ENCODE results near the gene ASCL4. TPM values are rescaled to one million over a fixed set of nuclear protein-coding genes. Genes with fewer than 3 reads are reported as not detected.

The ASCL4 gene
- total and polyA plus RNA-seq, 4 donors = under 0.01 TPM; not detected in 3

- no peaks in the 10 kb centered on the region for H3K36me3 ChIP-seq (ENCODE audit: control insufficient read depth in 4 of 4, insufficient read depth in 3 of 4, low read depth in 1 of 4, low read length in 3 of 4)
- no peak overlapping the region for H3K9ac ChIP-seq (ENCODE audit: low read depth in 1 of 2, low read length in 2 of 2)
- no peak overlapping the region for H3K4me3 ChIP-seq (ENCODE audit: low read depth in 1 of 3, low read length in 3 of 3)
- 36% methylated on average over 8 of the region's 8 CpGs for WGBS
- DNase-seq (ENCODE audit: low spot score) = no peak
- H3K27ac ChIP-seq (ENCODE audit: low read depth in 1 of 2, low read length in 2 of 2) = no peak overlapping the region
- H3K4me1 ChIP-seq (ENCODE audit: control insufficient read depth in 4 of 4, insufficient read depth in 4 of 4, low read length in 3 of 4) = no peaks in the 10 kb centered on the region
- no peaks in the 10 kb centered on the region for H3K27me3 ChIP-seq (ENCODE audit: control insufficient read depth in 4 of 4, insufficient read depth in 4 of 4, low read length in 3 of 4)
- H3K9me3 ChIP-seq (ENCODE audit: control insufficient read depth in 4 of 4, low read length in 3 of 4) = peaks cover 5 to 32% (median 13%) of the 10 kb centered on the region in 4 donors
- TF ChIP-seq HNF4G (IDR thresholded peaks at IDR 0.05) (no peak), TAF1 (conservative IDR thresholded peaks at IDR 0.05) (no peak), HNF4A (conservative IDR thresholded peaks at IDR 0.05) (no peak)
- TF ChIP-seq, protein P1, sequence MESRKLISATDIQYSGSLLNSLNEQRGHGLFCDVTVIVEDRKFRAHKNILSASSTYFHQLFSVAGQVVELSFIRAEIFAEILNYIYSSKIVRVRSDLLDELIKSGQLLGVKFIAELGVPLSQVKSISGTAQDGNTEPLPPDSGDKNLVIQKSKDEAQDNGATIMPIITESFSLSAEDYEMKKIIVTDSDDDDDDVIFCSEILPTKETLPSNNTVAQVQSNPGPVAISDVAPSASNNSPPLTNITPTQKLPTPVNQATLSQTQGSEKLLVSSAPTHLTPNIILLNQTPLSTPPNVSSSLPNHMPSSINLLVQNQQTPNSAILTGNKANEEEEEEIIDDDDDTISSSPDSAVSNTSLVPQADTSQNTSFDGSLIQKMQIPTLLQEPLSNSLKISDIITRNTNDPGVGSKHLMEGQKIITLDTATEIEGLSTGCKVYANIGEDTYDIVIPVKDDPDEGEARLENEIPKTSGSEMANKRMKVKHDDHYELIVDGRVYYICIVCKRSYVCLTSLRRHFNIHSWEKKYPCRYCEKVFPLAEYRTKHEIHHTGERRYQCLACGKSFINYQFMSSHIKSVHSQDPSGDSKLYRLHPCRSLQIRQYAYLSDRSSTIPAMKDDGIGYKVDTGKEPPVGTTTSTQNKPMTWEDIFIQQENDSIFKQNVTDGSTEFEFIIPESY (IDR thresholded peaks at IDR 0.05) = no peak
Measured at GRCh38 chr12:107822356-107822755, 47.9 kb downstream of the ASCL4 start.

Other genes with a start within 250 kb of the ASCL4 start
- 10 to 100 TPM; 17.5 to 33.6 TPM for gene PWP1, start 88.9 kb upstream of the ASCL4 start, total RNA-seq
- gene PWP1, start 88.9 kb upstream of the ASCL4 start, polyA plus RNA-seq = 10 to 100 TPM; 20.2 to 39.0 TPM
- 1 to 10 TPM; 6.2 to 7.5 TPM for gene PRDM4, start 13.6 kb upstream of the ASCL4 start, total RNA-seq
- gene PRDM4, start 13.6 kb upstream of the ASCL4 start, polyA plus RNA-seq = 1 to 10 TPM; 2.3 to 5.0 TPM